Measurements from ENCODE around the gene SCN10A.

SCN10A gene

GRCh38 chr3:38651153-38651789 lies 164.7 kb downstream of the SCN10A start:
- DNase-seq (ENCODE audit: low read depth) = peak; percentile 59

- no peak for DNase-seq (ENCODE audit: low read depth)
These were observed 165.6 kb downstream of the SCN10A start for GRCh38 chr3:38650248-38650951.

DNA sequence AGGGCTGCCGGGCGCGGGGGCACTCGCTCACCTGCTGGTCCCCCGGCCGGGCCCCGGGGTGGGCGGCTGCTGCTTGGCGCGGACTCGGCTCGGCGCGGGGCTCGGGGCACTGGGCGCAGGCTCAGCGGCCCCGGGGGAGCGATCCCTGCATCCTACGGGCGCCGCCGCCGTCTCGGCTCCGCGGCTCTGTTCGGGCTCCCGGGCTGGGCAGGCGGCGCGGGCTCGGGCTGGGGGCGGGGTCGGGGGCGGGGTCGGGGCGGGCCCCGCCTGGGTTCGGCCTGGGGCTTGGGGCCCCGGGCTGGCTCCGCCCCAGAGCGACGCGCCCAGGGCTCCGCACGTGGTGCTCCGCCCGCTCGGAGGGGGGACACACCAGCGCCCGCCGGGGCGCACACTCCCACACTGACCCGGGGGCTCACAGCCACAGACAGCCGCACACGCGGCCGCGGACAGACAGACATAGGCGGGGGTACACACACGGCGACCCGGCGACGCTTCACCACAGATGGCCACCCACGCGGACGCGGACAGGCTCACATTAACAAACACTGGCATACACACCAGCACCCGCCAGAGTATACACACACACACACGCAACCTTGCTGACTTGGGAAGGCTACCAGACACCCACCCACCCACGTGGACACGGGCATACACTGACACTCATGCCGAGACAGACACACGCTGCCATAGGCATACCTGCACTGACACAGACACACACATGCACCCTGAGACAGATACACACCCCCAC lies 166.3 kb downstream of the SCN10A start, which contains the start of gene SCN5A:
Gene SCN5A (minus strand): TSS at position 188 of the 748 bp plus-strand sequence. CDS start 16,380 bp downstream, outside the sequence.
- DNase-seq (ENCODE audit: low read depth) = peak; percentile 10

DNA sequence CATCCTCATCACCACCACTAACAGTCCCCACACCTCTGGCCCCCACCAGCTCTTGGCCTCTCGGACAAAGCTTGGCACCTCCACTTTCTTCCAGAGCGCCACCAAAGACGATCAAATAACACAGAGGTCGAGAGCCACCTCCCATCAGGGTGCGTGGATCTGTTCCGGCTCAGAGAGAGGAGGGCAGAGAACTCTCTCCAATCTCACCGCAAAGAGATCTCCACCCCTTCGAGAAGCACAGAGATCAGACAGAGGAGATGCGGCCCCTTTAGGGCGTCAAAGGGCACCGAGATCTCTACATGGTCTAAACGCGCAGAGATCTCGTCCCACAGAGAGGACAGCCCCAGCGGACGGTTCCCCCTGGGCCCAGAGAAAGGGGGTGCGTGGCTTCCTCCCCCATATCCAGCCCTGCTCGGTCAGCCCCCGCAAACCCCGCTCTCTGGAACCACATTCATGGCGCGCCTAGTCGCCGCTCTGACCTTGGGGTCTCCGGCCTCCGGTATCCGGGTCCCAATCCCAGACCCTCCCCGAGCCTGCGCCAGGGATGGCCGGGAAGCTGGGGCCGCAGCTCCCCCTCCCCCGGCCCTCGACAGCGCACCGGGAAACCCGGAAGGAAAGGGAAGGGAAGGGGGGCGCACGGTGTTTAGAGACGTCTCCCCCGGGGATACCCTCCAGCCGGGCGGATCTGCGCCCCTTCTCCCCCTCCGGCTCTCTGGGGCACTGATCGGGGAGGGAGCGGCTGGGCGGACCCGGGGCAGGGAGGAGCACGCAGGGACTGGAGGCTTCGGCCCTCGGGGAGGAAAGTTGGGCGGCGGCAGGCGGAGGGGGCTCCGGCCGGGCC lies 167.1 kb downstream of the SCN10A start:
- DNase-seq (ENCODE audit: low read depth) = no peak

- DNase-seq (ENCODE audit: low read depth) = no peak
These were observed 167.9 kb downstream of the SCN10A start for GRCh38 chr3:38648024-38648658.

- no peak for DNase-seq (ENCODE audit: low read depth)
These were observed 168.6 kb downstream of the SCN10A start for GRCh38 chr3:38647217-38647970.
